ENCODE results near the gene GALNT11. TPM values are rescaled to one million over a fixed set of nuclear protein-coding genes. Genes with fewer than 3 reads are reported as not detected.
"Not testable (repeated sequence)": the region's sequence is repeated elsewhere in the genome, so short reads cannot be mapped to it uniquely, and the experiment has no call there.

GALNT11 gene
- total and polyA plus RNA-seq, 4 donors: 12.0 to 21.8 (median 13.8) TPM

GRCh38 chr7:152025937-152026890 is 740 bp downstream of the GALNT11 start:
- DNase-seq (ENCODE audit: low spot score): no peak
- 16% methylated on average over 41 of the region's 41 CpGs for WGBS
- TF ChIP-seq FOXA2 (IDR thresholded peaks at IDR 0.05) (no peak), NR2F2 (IDR thresholded peaks at IDR 0.05) (no peak), FOXA1 (IDR thresholded peaks at IDR 0.05) (no peak), HNF4G (IDR thresholded peaks at IDR 0.05) (no peak), RXRA (IDR thresholded peaks at IDR 0.05) (no peak), SP1 (IDR thresholded peaks at IDR 0.05) (no peak), MAX (IDR thresholded peaks at IDR 0.05) (no peak), EGR1 (IDR thresholded peaks at IDR 0.05; ENCODE audit: low read depth in 2 of 2) (no peak), CTCF (IDR thresholded peaks at IDR 0.05; ENCODE audit: low read depth, low read length, missing input control) (no peak)
- TF ChIP-seq, protein P1, sequence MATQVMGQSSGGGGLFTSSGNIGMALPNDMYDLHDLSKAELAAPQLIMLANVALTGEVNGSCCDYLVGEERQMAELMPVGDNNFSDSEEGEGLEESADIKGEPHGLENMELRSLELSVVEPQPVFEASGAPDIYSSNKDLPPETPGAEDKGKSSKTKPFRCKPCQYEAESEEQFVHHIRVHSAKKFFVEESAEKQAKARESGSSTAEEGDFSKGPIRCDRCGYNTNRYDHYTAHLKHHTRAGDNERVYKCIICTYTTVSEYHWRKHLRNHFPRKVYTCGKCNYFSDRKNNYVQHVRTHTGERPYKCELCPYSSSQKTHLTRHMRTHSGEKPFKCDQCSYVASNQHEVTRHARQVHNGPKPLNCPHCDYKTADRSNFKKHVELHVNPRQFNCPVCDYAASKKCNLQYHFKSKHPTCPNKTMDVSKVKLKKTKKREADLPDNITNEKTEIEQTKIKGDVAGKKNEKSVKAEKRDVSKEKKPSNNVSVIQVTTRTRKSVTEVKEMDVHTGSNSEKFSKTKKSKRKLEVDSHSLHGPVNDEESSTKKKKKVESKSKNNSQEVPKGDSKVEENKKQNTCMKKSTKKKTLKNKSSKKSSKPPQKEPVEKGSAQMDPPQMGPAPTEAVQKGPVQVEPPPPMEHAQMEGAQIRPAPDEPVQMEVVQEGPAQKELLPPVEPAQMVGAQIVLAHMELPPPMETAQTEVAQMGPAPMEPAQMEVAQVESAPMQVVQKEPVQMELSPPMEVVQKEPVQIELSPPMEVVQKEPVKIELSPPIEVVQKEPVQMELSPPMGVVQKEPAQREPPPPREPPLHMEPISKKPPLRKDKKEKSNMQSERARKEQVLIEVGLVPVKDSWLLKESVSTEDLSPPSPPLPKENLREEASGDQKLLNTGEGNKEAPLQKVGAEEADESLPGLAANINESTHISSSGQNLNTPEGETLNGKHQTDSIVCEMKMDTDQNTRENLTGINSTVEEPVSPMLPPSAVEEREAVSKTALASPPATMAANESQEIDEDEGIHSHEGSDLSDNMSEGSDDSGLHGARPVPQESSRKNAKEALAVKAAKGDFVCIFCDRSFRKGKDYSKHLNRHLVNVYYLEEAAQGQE (IDR thresholded peaks at IDR 0.05): no peak
- TF ChIP-seq, protein P2, sequence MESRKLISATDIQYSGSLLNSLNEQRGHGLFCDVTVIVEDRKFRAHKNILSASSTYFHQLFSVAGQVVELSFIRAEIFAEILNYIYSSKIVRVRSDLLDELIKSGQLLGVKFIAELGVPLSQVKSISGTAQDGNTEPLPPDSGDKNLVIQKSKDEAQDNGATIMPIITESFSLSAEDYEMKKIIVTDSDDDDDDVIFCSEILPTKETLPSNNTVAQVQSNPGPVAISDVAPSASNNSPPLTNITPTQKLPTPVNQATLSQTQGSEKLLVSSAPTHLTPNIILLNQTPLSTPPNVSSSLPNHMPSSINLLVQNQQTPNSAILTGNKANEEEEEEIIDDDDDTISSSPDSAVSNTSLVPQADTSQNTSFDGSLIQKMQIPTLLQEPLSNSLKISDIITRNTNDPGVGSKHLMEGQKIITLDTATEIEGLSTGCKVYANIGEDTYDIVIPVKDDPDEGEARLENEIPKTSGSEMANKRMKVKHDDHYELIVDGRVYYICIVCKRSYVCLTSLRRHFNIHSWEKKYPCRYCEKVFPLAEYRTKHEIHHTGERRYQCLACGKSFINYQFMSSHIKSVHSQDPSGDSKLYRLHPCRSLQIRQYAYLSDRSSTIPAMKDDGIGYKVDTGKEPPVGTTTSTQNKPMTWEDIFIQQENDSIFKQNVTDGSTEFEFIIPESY (IDR thresholded peaks at IDR 0.05): no peak
- peak overlapping the region; percentile 44 to 81 (median 53) for H3K4me3 ChIP-seq (ENCODE audit: low read depth in 1 of 3, low read length in 3 of 3)
- peaks cover 0 to 8% (median 7%) of the 10 kb centered on the region in 4 donors for H3K4me1 ChIP-seq (ENCODE audit: control insufficient read depth in 4 of 4, insufficient read depth in 4 of 4, low read length in 3 of 4)
- H3K9ac ChIP-seq (ENCODE audit: low read depth in 1 of 2, low read length in 2 of 2): peak overlapping the region; percentile 66 to 74
- H3K27ac ChIP-seq (ENCODE audit: low read depth in 1 of 2, low read length in 2 of 2): peak overlapping the region; percentile 63 to 67
- H3K27me3 ChIP-seq (ENCODE audit: control insufficient read depth in 4 of 4, insufficient read depth in 4 of 4, low read length in 3 of 4): no peaks in the 10 kb centered on the region
- no peaks in the 10 kb centered on the region for H3K9me3 ChIP-seq (ENCODE audit: control insufficient read depth in 4 of 4, low read length in 3 of 4)
- H3K36me3 ChIP-seq (ENCODE audit: control insufficient read depth in 4 of 4, insufficient read depth in 3 of 4, low read depth in 1 of 4, low read length in 3 of 4): no peaks in the 10 kb centered on the region

DNA sequence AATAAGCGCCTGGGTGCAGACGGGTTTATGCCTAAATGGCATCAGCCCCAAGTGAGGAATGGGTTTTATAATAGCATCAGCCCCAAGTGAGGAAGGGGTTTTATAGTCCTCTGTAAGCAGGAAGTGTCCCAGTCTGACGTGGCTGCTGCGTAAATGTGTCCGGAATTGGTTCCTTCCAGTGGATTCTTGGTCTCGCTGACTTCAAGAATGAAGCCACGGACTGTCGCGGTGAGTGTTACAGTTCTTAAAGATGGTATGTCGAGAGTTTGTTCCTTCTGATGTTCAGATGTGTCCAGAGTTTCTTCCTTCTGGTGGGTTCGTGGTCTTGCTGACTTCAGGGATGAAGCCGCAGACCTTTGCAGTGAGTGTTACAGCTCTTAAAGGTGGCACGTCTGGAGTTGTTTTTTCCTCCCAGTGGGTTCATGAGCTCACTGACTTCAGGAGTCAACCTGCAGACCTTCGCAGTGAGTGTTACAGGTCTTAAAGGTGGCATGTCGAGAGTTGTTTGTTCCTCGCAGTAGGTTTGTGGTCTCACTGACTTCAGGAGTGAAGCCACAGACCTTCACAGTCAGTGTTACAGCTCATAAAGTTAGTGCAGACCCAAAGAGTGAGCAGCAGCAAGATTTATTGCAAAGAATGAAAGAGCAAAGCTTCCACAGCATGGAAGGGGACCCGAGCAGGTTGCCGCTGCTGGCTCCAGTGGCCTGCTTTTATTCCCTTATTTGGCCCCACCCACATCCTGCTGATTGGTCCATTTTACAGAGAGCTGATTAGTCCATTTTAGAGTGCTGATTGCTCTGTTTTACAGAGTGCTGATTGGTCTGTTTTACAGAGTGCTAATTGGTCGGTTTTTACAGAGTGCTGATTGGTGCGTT is 2.3 kb downstream of the GALNT11 start:
- H3K36me3 ChIP-seq (ENCODE audit: control insufficient read depth in 4 of 4, insufficient read depth in 3 of 4, low read depth in 1 of 4, low read length in 3 of 4); H3K27me3 ChIP-seq (ENCODE audit: control insufficient read depth in 4 of 4, insufficient read depth in 4 of 4, low read length in 3 of 4); H3K9me3 ChIP-seq (ENCODE audit: control insufficient read depth in 4 of 4, low read length in 3 of 4); DNase-seq (ENCODE audit: low spot score); H3K9ac ChIP-seq (ENCODE audit: low read depth in 1 of 2, low read length in 2 of 2); H3K4me1 ChIP-seq (ENCODE audit: control insufficient read depth in 4 of 4, insufficient read depth in 4 of 4, low read length in 3 of 4); H3K4me3 ChIP-seq (ENCODE audit: low read depth in 1 of 3, low read length in 3 of 3); H3K27ac ChIP-seq (ENCODE audit: low read depth in 1 of 2, low read length in 2 of 2): not testable (repeated sequence)
- 95% methylated on average over 20 of the region's 20 CpGs for WGBS
